Stimulated activated naive CD4-positive, alpha-beta T cell treated with Interleukin-2 at 50 U/mL for 16 hours (primary cell): ENCODE measurements around the gene ATP8A2.

Experiments
- DNase-seq: peaks from one replicate; lab custom pipeline; 2025; lab: John Stamatoyannopoulos, UW

Gene ATP8A2

GRCh38 chr13:25732111-25732865 lies 360.5 kb downstream of the ATP8A2 start:
- no peak for DNase-seq

GRCh38 chr13:25733001-25733491 lies 361.3 kb downstream of the ATP8A2 start:
- DNase-seq, result no peak

- DNase-seq, result no peak
These were observed 362.1 kb downstream of the ATP8A2 start for GRCh38 chr13:25733696-25734435.

- no peak for DNase-seq
These were observed 366.8 kb downstream of the ATP8A2 start for GRCh38 chr13:25738342-25739196.

- DNase-seq, result no peak
These were observed 367.6 kb downstream of the ATP8A2 start for GRCh38 chr13:25739376-25739775.

GRCh38 chr13:25741796-25742195 lies 370.0 kb downstream of the ATP8A2 start:
- no peak for DNase-seq

GRCh38 chr13:25742220-25742619 lies 370.4 kb downstream of the ATP8A2 start:
- DNase-seq, result no peak

GRCh38 chr13:25743421-25743820 lies 371.6 kb downstream of the ATP8A2 start:
- DNase-seq, result no peak

- no peak for DNase-seq
These were observed 372.4 kb downstream of the ATP8A2 start for GRCh38 chr13:25744178-25744577.

- no peak for DNase-seq
These were observed 374.4 kb downstream of the ATP8A2 start for GRCh38 chr13:25746131-25746530.

- no peak for DNase-seq
These were observed 381.3 kb downstream of the ATP8A2 start for GRCh38 chr13:25752957-25753551.

GRCh38 chr13:25753976-25754375 lies 382.2 kb downstream of the ATP8A2 start:
- DNase-seq, result no peak

GRCh38 chr13:25756251-25756650 lies 384.5 kb downstream of the ATP8A2 start:
- DNase-seq, result no peak

- DNase-seq, result no peak
These were observed 385.1 kb downstream of the ATP8A2 start for GRCh38 chr13:25756912-25757311.

- no peak for DNase-seq
These were observed 389.3 kb downstream of the ATP8A2 start for GRCh38 chr13:25761041-25761440.

- DNase-seq, result no peak
These were observed 390.5 kb downstream of the ATP8A2 start for GRCh38 chr13:25762281-25762680.

- no peak for DNase-seq
These were observed 391.1 kb downstream of the ATP8A2 start for GRCh38 chr13:25762795-25763377.

- DNase-seq, result no peak
These were observed 392.6 kb downstream of the ATP8A2 start for GRCh38 chr13:25764378-25764777.

- no peak for DNase-seq
These were observed 393.5 kb downstream of the ATP8A2 start for GRCh38 chr13:25765266-25765665.

GRCh38 chr13:25766576-25766975 lies 394.8 kb downstream of the ATP8A2 start:
- DNase-seq, result no peak

- no peak for DNase-seq
These were observed 395.2 kb downstream of the ATP8A2 start for GRCh38 chr13:25766991-25767390.

- DNase-seq, result no peak
These were observed 396.6 kb downstream of the ATP8A2 start for GRCh38 chr13:25768376-25768775.
